GM18858 (cell line): ENCODE measurements around the gene PFN4.

Experiments used
- ATAC-seq: cut with Tn5 transposase; IDR thresholded peaks from one replicate; pipeline ENCODE4 v1.9.1; 2021; ENCODE audit not compliant: unreplicated experiment

The PFN4 gene

GRCh38 chr2:24080701-24081100 is 42.4 kb downstream of the PFN4 start:
- ATAC-seq: no peak

- no peak for ATAC-seq
These were observed 45.3 kb downstream of the PFN4 start for GRCh38 chr2:24077879-24078278.

GRCh38 chr2:24077535-24077877 is 45.6 kb downstream of the PFN4 start:
- ATAC-seq: no peak

GRCh38 chr2:24076849-24077534 is 46.1 kb downstream of the PFN4 start:
- no peak for ATAC-seq

- peak; percentile 90 for ATAC-seq
These were observed 47.0 kb downstream of the PFN4 start, which contains the start of gene SF3B6 for GRCh38 chr2:24075915-24076848. TSS of gene SF3B6 (minus strand) at chr2:24076326. CDS start at chr2:24076229, 97 bp downstream.

GRCh38 chr2:24075259-24075658 is 47.9 kb downstream of the PFN4 start:
- ATAC-seq: no peak

GRCh38 chr2:24073816-24074215 is 49.3 kb downstream of the PFN4 start:
- ATAC-seq: no peak

- ATAC-seq: no peak
These were observed 50.9 kb downstream of the PFN4 start for GRCh38 chr2:24072259-24072658.

GRCh38 chr2:24065341-24065740 is 57.8 kb downstream of the PFN4 start:
- ATAC-seq: no peak
